Effector memory CD8-positive, alpha-beta T cell (primary cell): ENCODE results near the gene NFIX.

Source experiments
- ATAC-seq: fragments of 150-1000 bp; cut with Tn5 transposase; replicated peaks from 2 replicates; pipeline ENCODE4 v1.10.0; 2021; ENCODE audit warnings: mild to moderate bottlenecking, moderate library complexity
- DNase-seq, 3 experiments: peaks; one replicate each; pipeline ENCODE4 v3.0.0; 2021
- H3K27ac Mint-ChIP-seq, 2 donors: one replicate each; pipeline ENCODE4 v1.8.0; 2022; ENCODE audit warnings: mild to moderate bottlenecking in 2 of 2, mixed read lengths in 2 of 2, moderate library complexity in 2 of 2
- H3K27me3 Mint-ChIP-seq, 2 donors: one replicate each; pipeline ENCODE4 v1.8.0; 2022; ENCODE audit warnings: mixed read lengths in 2 of 2
- H3K36me3 Mint-ChIP-seq: one replicate; pipeline ENCODE4 v1.8.0; 2022; ENCODE audit warnings: mild to moderate bottlenecking, moderate library complexity, mixed read lengths; ENCODE audit not compliant: insufficient read depth
- H3K4me1 Mint-ChIP-seq, 2 donors: one replicate each; pipeline ENCODE4 v1.8.0; 2022; ENCODE audit warnings: low read depth in 2 of 2, mixed read lengths in 2 of 2
- H3K4me3 Mint-ChIP-seq, 2 donors: one replicate each; pipeline ENCODE4 v1.8.0; 2022; ENCODE audit warnings: mild to moderate bottlenecking in 2 of 2, mixed read lengths in 2 of 2, moderate library complexity in 2 of 2
- H3K9me3 Mint-ChIP-seq, 2 donors: one replicate each; pipeline ENCODE4 v1.8.0; 2022; ENCODE audit warnings: mixed read lengths in 2 of 2

The NFIX gene

GRCh38 chr19:12986726-12987125, 8.5 kb upstream of the NFIX start:
- Mint-ChIP-seq H3K9me3 (no peaks in the 10 kb centered on the region), H3K4me1 (peaks cover 9% of the 10 kb centered on the region in 2 donors), H3K4me3 (no peak overlapping the region), H3K27me3 (peaks cover 0 to 9% of the 10 kb centered on the region in 2 donors), H3K36me3 (no peaks in the 10 kb centered on the region), H3K27ac (no peak overlapping the region)
- no peak for ATAC-seq
- no peak for DNase-seq

GRCh38 chr19:12987190-12987589, 8.1 kb upstream of the NFIX start:
- Mint-ChIP-seq H3K4me1 (peaks cover 9% of the 10 kb centered on the region in 2 donors), H3K4me3 (no peak overlapping the region), H3K27ac (no peak overlapping the region), H3K36me3 (no peaks in the 10 kb centered on the region), H3K27me3 (peaks cover 0 to 9% of the 10 kb centered on the region in 2 donors), H3K9me3 (no peaks in the 10 kb centered on the region)
- no peak for DNase-seq
- no peak for ATAC-seq

GRCh38 chr19:12987781-12988180, 7.5 kb upstream of the NFIX start:
- ATAC-seq = no peak
- H3K27me3 Mint-ChIP-seq = peaks cover 0 to 9% of the 10 kb centered on the region in 2 donors
- no peaks in the 10 kb centered on the region for H3K36me3 Mint-ChIP-seq
- H3K9me3 Mint-ChIP-seq = no peaks in the 10 kb centered on the region
- H3K4me3 Mint-ChIP-seq = no peak overlapping the region
- peaks cover 9% of the 10 kb centered on the region in 2 donors for H3K4me1 Mint-ChIP-seq
- H3K27ac Mint-ChIP-seq = no peak overlapping the region
- no peak for DNase-seq

- H3K36me3 Mint-ChIP-seq = peaks cover 8% of the 10 kb centered on the region
- H3K9me3 Mint-ChIP-seq = no peaks in the 10 kb centered on the region
Measured at GRCh38 chr19:12990431-12990830, 4.8 kb upstream of the NFIX start.

GRCh38 chr19:12990853-12991252, 4.4 kb upstream of the NFIX start:
- no peak for DNase-seq
- Mint-ChIP-seq H3K9me3 (no peaks in the 10 kb centered on the region), H3K27ac (no peak overlapping the region), H3K27me3 (peaks cover 0 to 26% of the 10 kb centered on the region in 2 donors), H3K36me3 (peaks cover 10% of the 10 kb centered on the region), H3K4me3 (no peak overlapping the region), H3K4me1 (peaks cover 5 to 7% of the 10 kb centered on the region in 2 donors)
- no peak for ATAC-seq

More at GRCh38 chr19:12990431-12990830, 4.8 kb upstream of the NFIX start:
- Mint-ChIP-seq H3K4me1 (peaks cover 8 to 9% of the 10 kb centered on the region in 2 donors), H3K27me3 (peaks cover 0 to 26% of the 10 kb centered on the region in 2 donors), H3K4me3 (no peak overlapping the region), H3K27ac (no peak overlapping the region)
- DNase-seq (no peak), ATAC-seq (no peak)

- no peak for ATAC-seq
- no peak for DNase-seq
- Mint-ChIP-seq H3K4me1 (peaks cover 5 to 9% of the 10 kb centered on the region in 2 donors), H3K27ac (no peak overlapping the region), H3K9me3 (no peaks in the 10 kb centered on the region), H3K4me3 (no peak overlapping the region), H3K27me3 (peaks cover 0 to 26% of the 10 kb centered on the region in 2 donors), H3K36me3 (peaks cover 13% of the 10 kb centered on the region)
Measured at GRCh38 chr19:12991296-12991695, 4.0 kb upstream of the NFIX start.

GRCh38 chr19:12992729-12993128, 2.5 kb upstream of the NFIX start:
- Mint-ChIP-seq H3K9me3 (no peaks in the 10 kb centered on the region), H3K27me3 (peaks cover 0 to 28% of the 10 kb centered on the region in 2 donors), H3K4me3 (no peak overlapping the region), H3K36me3 (peaks cover 13% of the 10 kb centered on the region), H3K4me1 (peaks cover 5 to 9% of the 10 kb centered on the region in 2 donors), H3K27ac (no peak overlapping the region)
- DNase-seq = no peak
- ATAC-seq = no peak

GRCh38 chr19:12993562-12993961, 1.7 kb upstream of the NFIX start:
- peaks cover 13% of the 10 kb centered on the region for H3K36me3 Mint-ChIP-seq
- H3K27me3 Mint-ChIP-seq = peaks cover 0 to 36% of the 10 kb centered on the region in 2 donors
- ATAC-seq (no peak), DNase-seq (no peak)
- H3K27ac Mint-ChIP-seq = no peak overlapping the region
- H3K9me3 Mint-ChIP-seq = no peaks in the 10 kb centered on the region
- peak overlapping the region in 1 of 2 donors; percentile 84 for H3K4me3 Mint-ChIP-seq
- H3K4me1 Mint-ChIP-seq = peaks cover 5 to 9% of the 10 kb centered on the region in 2 donors

- DNase-seq (no peak), ATAC-seq (peak; percentile 47)
- Mint-ChIP-seq H3K4me1 (peaks cover 5 to 9% of the 10 kb centered on the region in 2 donors), H3K9me3 (no peaks in the 10 kb centered on the region), H3K36me3 (peaks cover 13% of the 10 kb centered on the region), H3K27ac (no peak overlapping the region), H3K27me3 (peaks cover 0 to 56% of the 10 kb centered on the region in 2 donors), H3K4me3 (peak overlapping the region; percentile 31 to 84)
Measured at GRCh38 chr19:12995596-12996405, 526 bp downstream of the NFIX start.

GRCh38 chr19:12996406-12997094, 1.3 kb downstream of the NFIX start:
- Mint-ChIP-seq H3K4me3 (peak overlapping the region; percentile 56 to 84), H3K9me3 (no peaks in the 10 kb centered on the region), H3K27me3 (peaks cover 0 to 56% of the 10 kb centered on the region in 2 donors), H3K4me1 (peaks cover 5 to 9% of the 10 kb centered on the region in 2 donors), H3K27ac (no peak overlapping the region), H3K36me3 (peaks cover 13% of the 10 kb centered on the region)
- no peak for DNase-seq
- ATAC-seq = no peak

- ATAC-seq = no peak
- peak overlapping the region; percentile 56 to 57 for H3K4me3 Mint-ChIP-seq
- H3K27ac Mint-ChIP-seq = no peak overlapping the region
Measured at GRCh38 chr19:12997179-12997966, 2.1 kb downstream of the NFIX start.

GRCh38 chr19:12997967-12998940, 3.0 kb downstream of the NFIX start:
- Mint-ChIP-seq H3K4me1 (peaks cover 5 to 9% of the 10 kb centered on the region in 2 donors), H3K9me3 (no peaks in the 10 kb centered on the region), H3K27me3 (peaks cover 0 to 62% of the 10 kb centered on the region in 2 donors), H3K36me3 (peaks cover 13% of the 10 kb centered on the region), H3K27ac (peak overlapping the region in 1 of 2 donors; percentile 3), H3K4me3 (peak overlapping the region in 1 of 2 donors; percentile 56)
- ATAC-seq = no peak
- DNase-seq = no peak

More at GRCh38 chr19:12997179-12997966, 2.1 kb downstream of the NFIX start:
- peaks cover 13% of the 10 kb centered on the region for H3K36me3 Mint-ChIP-seq
- no peaks in the 10 kb centered on the region for H3K9me3 Mint-ChIP-seq
- H3K27me3 Mint-ChIP-seq = peaks cover 0 to 56% of the 10 kb centered on the region in 2 donors
- DNase-seq = no peak
- H3K4me1 Mint-ChIP-seq = peaks cover 5 to 9% of the 10 kb centered on the region in 2 donors
